Caco-2 (cell line): ENCODE data around the gene PHETA1. TPM values are rescaled to one million over a fixed set of nuclear protein-coding genes. Genes with fewer than 3 reads are reported as not detected.

ENCODE experiments used
- Bru-seq: library from RNA; stranded (reverse); fragments of 400-500 nt; gene quantifications from one replicate; lab custom pipeline; 2021; lab: Mats Ljungman, UMichigan
- BruChase-seq, 2 experiments: library from RNA; stranded (reverse); fragments of 400-500 nt; gene quantifications; one replicate each; lab custom pipeline; 2021; lab: Mats Ljungman, UMichigan
- BruUV-seq: library from RNA; stranded (reverse); fragments of 400-500 nt; replicated peaks from 2 replicates; lab custom pipeline; 2021; lab: Mats Ljungman, UMichigan
- CTCF ChIA-PET: fragments of 300-600 bp; sonication (Branson Sonifier 250); formaldehyde crosslinking; loops from one replicate; lab custom pipeline; 2022; ENCODE audit warnings: antibody characterized with exemption; lab: Charles Lee
- POLR2A ChIA-PET: fragments of 300-600 bp; sonication (Branson Sonifier 250); formaldehyde crosslinking; loops from one replicate; lab custom pipeline; 2022; ENCODE audit warnings: antibody characterized with exemption; lab: Charles Lee
- DNase-seq, 2 experiments: peaks; one replicate each; pipeline versions ENCODE4 v3.0.0 to v3.0.0-alpha.2; 2020 to 2022
- H3K27me3 ChIP-seq: replicated peaks from 2 replicates; pipeline ENCODE4 v1.6.0; 2011; ENCODE audit warnings: low read length; ENCODE audit not compliant: control insufficient read depth, insufficient read depth
- H3K36me3 ChIP-seq: 2 replicates; pipeline ENCODE4 v1.5.1; 2011; ENCODE audit warnings: low read length; ENCODE audit not compliant: control insufficient read depth, insufficient read depth
- H3K4me1 ChIP-seq: fragments of 250-450 bp; sonication (Bioruptor Pico); 2 replicates; pipeline ENCODE4 v1.5.1; 2020; ENCODE audit warnings: mild to moderate bottlenecking
- H3K4me3 ChIP-seq: 2 replicates; pipeline ENCODE4 v1.5.1; 2011; ENCODE audit warnings: low read depth, mild to moderate bottlenecking, control low read depth, low read length
- H3K9me3 ChIP-seq: fragments of 250-450 bp; sonication (Bioruptor Pico); 2 replicates; pipeline ENCODE4 v1.5.1; 2020; ENCODE audit warnings: mild to moderate bottlenecking, moderate library complexity
- H3K27ac Mint-ChIP-seq: one replicate; pipeline ENCODE4 v1.8.0; 2022; ENCODE audit warnings: mixed read lengths; ENCODE audit not compliant: unreplicated experiment
- H3K27me3 Mint-ChIP-seq: one replicate; pipeline ENCODE4 v1.8.0; 2022; ENCODE audit warnings: mixed read lengths; ENCODE audit not compliant: insufficient read depth, unreplicated experiment
- H3K36me3 Mint-ChIP-seq: one replicate; pipeline ENCODE4 v1.8.0; 2022; ENCODE audit warnings: mild to moderate bottlenecking, mixed read lengths; ENCODE audit not compliant: insufficient read depth, unreplicated experiment
- H3K4me1 Mint-ChIP-seq: one replicate; pipeline ENCODE4 v1.8.0; 2022; ENCODE audit warnings: low read depth, mixed read lengths; ENCODE audit not compliant: unreplicated experiment
- H3K4me3 Mint-ChIP-seq: one replicate; pipeline ENCODE4 v1.8.0; 2022; ENCODE audit warnings: mild to moderate bottlenecking, moderate library complexity, mixed read lengths; ENCODE audit not compliant: unreplicated experiment
- H3K9me3 Mint-ChIP-seq: one replicate; pipeline ENCODE4 v1.8.0; 2022; ENCODE audit warnings: mixed read lengths; ENCODE audit not compliant: unreplicated experiment
- intact Hi-C: fragments of 100-400 bp; cut with micrococcal nuclease; formaldehyde crosslinking; loops from one replicate; pipeline ENCODE4 v1.10.0; 2022; ENCODE audit not compliant: unreplicated experiment
- long read RNA-seq: library from polyadenylated mRNA; stranded (forward); transcript quantifications from one replicate; pipeline ENCODE4 v2.0.0, GENCODE V29; 2022
- total RNA-seq: library from RNA; stranded (reverse); gene quantifications from 2 replicates; pipeline ENCODE4 v1.2.3, GENCODE V29; 2022
- TF ChIP-seq, protein P1 (sequence below), 2 experiments: fragments of 200-600 bp in 1 of 2; IDR thresholded peaks; 1 replicate in 1 of 2; 2 replicates in 1 of 2; pipeline versions ENCODE4 v1.5.1 to v1.8.0; 2011 to 2022; ENCODE audit warnings: antibody characterized with exemption in 1 of 2, control low read depth in 1 of 2, inconsistent platforms in 1 of 2, low read depth in 1 of 2, low read length in 1 of 2, mild to moderate bottlenecking in 1 of 2, moderate library complexity in 1 of 2; ENCODE audit not compliant: insufficient read depth in 1 of 2, severe bottlenecking in 1 of 2, unreplicated experiment in 1 of 2

Gene PHETA1, protein sequence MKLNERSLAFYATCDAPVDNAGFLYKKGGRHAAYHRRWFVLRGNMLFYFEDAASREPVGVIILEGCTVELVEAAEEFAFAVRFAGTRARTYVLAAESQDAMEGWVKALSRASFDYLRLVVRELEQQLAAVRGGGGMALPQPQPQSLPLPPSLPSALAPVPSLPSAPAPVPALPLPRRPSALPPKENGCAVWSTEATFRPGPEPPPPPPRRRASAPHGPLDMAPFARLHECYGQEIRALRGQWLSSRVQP
- total RNA-seq (14.9 and 17.2 TPM in 2 replicates), Bru-seq, nascent RNA (percentile 68 among the genes with signal in this experiment), BruChase-seq, experiment 1, labeled RNA remaining after a 2-hour chase (percentile 74 among the genes with signal in this experiment), BruChase-seq, experiment 2, labeled RNA remaining after a 6-hour chase (percentile 74 among the genes with signal in this experiment)
- long read RNA-seq, partial matches to known transcripts = 0 of 14 reads
- long read RNA-seq, other reads (novel, unspliced or antisense) = 13 of 14 reads

DNA sequence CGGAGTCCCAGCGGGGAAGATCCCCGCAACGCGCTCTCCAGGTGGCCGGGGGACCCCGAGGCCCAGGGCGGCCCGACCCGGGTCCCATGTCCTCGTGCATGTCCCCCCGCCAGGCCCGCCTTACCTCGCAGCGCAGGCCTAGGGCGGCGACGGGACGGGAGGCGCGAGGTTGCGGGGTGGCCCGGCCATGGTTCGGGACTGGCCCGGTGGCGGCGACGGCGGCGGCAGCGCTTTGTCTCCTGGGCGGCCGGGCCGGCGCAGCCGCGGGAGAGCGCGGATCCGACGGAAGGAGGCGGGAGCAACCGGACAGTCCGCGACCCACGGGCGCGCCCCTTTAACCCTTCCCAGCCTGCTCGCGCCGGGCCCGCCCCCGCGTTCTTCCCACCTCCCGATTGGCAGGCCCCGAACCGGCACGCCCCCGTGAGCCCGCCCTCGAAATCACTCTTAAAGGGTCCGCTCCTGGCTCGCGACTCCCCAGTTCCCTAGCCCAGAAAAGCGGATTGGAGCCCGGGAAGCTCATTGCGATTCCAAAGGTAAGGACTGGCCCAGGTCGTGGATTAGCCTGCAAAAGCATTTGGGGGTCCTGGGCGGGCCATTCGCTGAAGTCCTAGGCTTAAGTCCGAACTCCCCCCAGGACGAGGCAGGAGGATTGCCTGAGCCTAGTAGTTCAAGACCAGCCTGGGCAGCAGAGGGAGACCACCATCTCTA lies at the start of gene PHETA1:
Gene PHETA1 (minus strand): TSS at position 308 of the 708 bp plus-strand sequence. CDS start 5,668 bp downstream, outside the sequence.
- Mint-ChIP-seq H3K36me3 (peaks cover 19% of the 10 kb centered on the region), H3K9me3 (no peaks in the 10 kb centered on the region), H3K27ac (peak within 1 kb of the TSS; percentile 33), H3K27me3 (no peaks in the 10 kb centered on the region), H3K4me1 (peaks cover 6% of the 10 kb centered on the region), H3K4me3 (peak within 1 kb of the TSS; percentile 77)
- intact Hi-C loops = no loop called here
- no peaks in the 10 kb centered on the region for H3K36me3 ChIP-seq
- BruUV-seq = no TSS peak
- ChIA-PET POLR2A (no interaction called here), CTCF (interaction anchor here (1.2 kb wide), 1 partner anchor 28 kb away, joined by 5 read pairs; no protein-coding TSS in a partner anchor)
- H3K4me3 ChIP-seq = peak within 1 kb of the TSS; percentile 50
- H3K27me3 ChIP-seq = no peaks in the 10 kb centered on the region
- peak; percentile 92 to 94 for DNase-seq
- TF ChIP-seq, protein P1, sequence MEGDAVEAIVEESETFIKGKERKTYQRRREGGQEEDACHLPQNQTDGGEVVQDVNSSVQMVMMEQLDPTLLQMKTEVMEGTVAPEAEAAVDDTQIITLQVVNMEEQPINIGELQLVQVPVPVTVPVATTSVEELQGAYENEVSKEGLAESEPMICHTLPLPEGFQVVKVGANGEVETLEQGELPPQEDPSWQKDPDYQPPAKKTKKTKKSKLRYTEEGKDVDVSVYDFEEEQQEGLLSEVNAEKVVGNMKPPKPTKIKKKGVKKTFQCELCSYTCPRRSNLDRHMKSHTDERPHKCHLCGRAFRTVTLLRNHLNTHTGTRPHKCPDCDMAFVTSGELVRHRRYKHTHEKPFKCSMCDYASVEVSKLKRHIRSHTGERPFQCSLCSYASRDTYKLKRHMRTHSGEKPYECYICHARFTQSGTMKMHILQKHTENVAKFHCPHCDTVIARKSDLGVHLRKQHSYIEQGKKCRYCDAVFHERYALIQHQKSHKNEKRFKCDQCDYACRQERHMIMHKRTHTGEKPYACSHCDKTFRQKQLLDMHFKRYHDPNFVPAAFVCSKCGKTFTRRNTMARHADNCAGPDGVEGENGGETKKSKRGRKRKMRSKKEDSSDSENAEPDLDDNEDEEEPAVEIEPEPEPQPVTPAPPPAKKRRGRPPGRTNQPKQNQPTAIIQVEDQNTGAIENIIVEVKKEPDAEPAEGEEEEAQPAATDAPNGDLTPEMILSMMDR (IDR thresholded peaks at IDR 0.05; ENCODE audit: insufficient read depth in 1 of 2, low read depth in 1 of 2, low read length in 1 of 2, severe bottlenecking in 1 of 2, unreplicated experiment in 1 of 2) = no peak
- H3K4me1 ChIP-seq = peaks cover 12% of the 10 kb centered on the region
- H3K9me3 ChIP-seq = no peaks in the 10 kb centered on the region

DNA sequence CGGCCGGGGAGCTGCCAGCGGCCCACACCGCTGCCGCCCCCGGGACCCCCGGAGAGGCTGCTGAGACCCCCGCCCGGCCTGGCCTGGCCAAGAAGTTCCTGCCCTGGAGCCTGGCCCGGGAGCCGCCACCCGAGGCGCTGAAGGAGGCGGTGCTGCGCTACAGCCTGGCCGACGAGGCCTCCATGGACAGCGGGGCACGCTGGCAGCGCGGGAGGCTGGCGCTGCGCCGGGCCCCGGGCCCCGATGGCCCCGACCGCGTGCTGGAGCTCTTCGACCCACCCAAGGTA lies 49.6 kb upstream of the PHETA1 start:
- no peak overlapping the region for H3K4me3 ChIP-seq
- intact Hi-C loops = no loop called here
- no peaks in the 10 kb centered on the region for H3K36me3 ChIP-seq
- Mint-ChIP-seq H3K27me3 (no peaks in the 10 kb centered on the region), H3K27ac (no peak overlapping the region), H3K36me3 (peaks cover 15% of the 10 kb centered on the region), H3K4me1 (no peaks in the 10 kb centered on the region), H3K9me3 (no peaks in the 10 kb centered on the region), H3K4me3 (no peak overlapping the region)
- no TSS peak for BruUV-seq
- no peaks in the 10 kb centered on the region for H3K4me1 ChIP-seq
- DNase-seq = no peak
- POLR2A ChIA-PET = no interaction called here
- H3K9me3 ChIP-seq = no peaks in the 10 kb centered on the region
- CTCF ChIA-PET = no interaction called here
- TF ChIP-seq, protein P1 (IDR thresholded peaks at IDR 0.05; ENCODE audit: insufficient read depth in 1 of 2, low read depth in 1 of 2, low read length in 1 of 2, severe bottlenecking in 1 of 2, unreplicated experiment in 1 of 2) = no peak
- H3K27me3 ChIP-seq = no peaks in the 10 kb centered on the region

DNA sequence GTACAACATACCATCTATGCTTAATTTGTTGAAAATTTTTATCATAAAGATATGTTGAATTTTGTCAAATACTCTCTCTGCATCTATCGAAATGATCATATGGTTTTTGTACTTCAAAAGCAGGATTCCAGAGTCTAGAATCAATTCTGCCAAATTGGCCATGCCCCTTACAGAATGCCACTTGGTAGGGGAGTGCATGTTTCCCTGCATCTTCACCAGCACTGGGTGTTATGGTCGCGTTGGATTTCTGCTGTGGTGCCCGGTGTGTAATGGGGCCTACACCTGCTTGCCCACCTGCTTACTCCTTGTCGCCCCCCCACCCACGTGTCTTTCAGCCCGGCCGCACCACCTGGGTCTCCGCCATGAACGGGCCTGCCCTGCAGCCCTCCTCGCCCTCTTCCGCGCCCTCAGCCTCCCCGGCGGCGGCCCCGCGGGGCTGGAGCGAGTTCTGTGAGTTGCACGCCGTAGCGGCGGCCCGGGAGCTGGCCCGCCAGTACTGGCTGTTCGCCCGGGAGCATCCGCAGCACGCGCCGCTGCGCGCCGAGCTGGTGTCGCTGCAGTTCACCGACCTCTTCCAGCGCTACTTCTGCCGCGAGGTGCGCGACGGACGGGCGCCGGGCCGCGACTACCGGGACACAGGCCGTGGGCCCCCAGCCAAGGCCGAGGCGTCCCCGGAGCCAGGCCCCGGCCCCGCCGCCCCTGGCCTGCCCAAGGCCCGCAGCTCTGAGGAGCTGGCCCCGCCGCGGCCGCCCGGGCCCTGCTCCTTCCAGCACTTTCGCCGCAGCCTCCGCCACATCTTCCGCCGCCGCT lies 49.1 kb upstream of the PHETA1 start:
- ChIA-PET CTCF (no interaction called here), POLR2A (no interaction called here)
- Mint-ChIP-seq H3K27ac (no peak overlapping the region), H3K4me3 (no peak overlapping the region), H3K4me1 (no peaks in the 10 kb centered on the region), H3K36me3 (peaks cover 15% of the 10 kb centered on the region), H3K27me3 (no peaks in the 10 kb centered on the region), H3K9me3 (no peaks in the 10 kb centered on the region)
- Histone ChIP-seq H3K9me3 (no peaks in the 10 kb centered on the region), H3K4me1 (no peaks in the 10 kb centered on the region), H3K27me3 (no peaks in the 10 kb centered on the region), H3K4me3 (no peak overlapping the region), H3K36me3 (no peaks in the 10 kb centered on the region)
- no peak for DNase-seq
- intact Hi-C loops = no loop called here
- TF ChIP-seq, protein P1 (IDR thresholded peaks at IDR 0.05; ENCODE audit: insufficient read depth in 1 of 2, low read depth in 1 of 2, low read length in 1 of 2, severe bottlenecking in 1 of 2, unreplicated experiment in 1 of 2) = no peak
- no TSS peak for BruUV-seq
